GM12872 (cell line): Measurements from ENCODE around the gene OR2T11.

Experiments used
- TF ChIP-seq, protein P1 (sequence below): IDR thresholded peaks from 3 replicates; pipeline ENCODE4 v1.5.1; 2011; ENCODE audit warnings: low read depth, mild to moderate bottlenecking, low read length, moderate library complexity; ENCODE audit not compliant: insufficient read depth

OR2T11 gene

DNA sequence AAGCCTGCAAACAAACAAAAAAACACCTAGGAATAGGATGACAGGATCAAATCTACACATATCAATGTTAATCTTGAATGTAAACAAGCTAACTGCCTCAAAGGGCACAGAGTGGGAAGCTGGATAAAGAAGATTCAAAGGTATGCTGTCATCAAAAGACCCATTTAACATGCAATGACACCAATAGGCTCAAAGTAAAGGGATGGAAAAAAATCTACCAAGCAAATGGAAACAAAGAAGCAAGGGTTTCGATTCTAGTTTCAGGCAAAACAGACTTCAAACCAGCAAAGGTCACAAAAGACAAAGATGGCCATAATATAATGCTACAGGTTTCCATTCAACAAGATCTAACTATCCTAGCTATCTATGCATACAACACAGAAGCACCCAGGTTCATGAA is 21.1 kb downstream of the OR2T11 start:
- TF ChIP-seq, protein P1, sequence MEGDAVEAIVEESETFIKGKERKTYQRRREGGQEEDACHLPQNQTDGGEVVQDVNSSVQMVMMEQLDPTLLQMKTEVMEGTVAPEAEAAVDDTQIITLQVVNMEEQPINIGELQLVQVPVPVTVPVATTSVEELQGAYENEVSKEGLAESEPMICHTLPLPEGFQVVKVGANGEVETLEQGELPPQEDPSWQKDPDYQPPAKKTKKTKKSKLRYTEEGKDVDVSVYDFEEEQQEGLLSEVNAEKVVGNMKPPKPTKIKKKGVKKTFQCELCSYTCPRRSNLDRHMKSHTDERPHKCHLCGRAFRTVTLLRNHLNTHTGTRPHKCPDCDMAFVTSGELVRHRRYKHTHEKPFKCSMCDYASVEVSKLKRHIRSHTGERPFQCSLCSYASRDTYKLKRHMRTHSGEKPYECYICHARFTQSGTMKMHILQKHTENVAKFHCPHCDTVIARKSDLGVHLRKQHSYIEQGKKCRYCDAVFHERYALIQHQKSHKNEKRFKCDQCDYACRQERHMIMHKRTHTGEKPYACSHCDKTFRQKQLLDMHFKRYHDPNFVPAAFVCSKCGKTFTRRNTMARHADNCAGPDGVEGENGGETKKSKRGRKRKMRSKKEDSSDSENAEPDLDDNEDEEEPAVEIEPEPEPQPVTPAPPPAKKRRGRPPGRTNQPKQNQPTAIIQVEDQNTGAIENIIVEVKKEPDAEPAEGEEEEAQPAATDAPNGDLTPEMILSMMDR, result no peak

DNA sequence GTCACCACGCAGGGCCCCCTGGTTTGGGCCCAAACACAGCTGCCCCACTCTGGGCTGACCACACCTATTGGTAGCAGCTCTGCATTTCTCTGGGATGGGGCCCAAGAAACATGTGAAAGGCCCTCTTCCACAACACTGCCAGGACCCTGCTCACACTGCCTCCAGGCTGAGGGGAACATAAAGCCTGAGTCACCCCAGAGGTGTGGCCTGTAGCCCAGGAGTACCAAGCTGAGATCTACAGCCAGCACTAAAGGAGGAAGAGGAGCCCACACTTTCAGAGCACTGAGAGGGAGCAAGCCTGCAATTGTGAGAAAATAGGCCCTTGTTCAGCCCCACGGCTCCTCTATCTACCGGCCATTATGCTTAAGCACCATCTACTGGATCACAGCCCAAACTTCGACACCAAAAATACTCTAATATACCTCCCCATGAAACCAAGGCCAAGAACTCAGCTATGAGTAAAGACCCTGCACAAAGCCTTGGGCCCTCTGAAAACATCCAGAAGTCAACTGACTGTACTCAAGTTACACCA is 22.9 kb downstream of the OR2T11 start:
- TF ChIP-seq, protein P1, result no peak

DNA sequence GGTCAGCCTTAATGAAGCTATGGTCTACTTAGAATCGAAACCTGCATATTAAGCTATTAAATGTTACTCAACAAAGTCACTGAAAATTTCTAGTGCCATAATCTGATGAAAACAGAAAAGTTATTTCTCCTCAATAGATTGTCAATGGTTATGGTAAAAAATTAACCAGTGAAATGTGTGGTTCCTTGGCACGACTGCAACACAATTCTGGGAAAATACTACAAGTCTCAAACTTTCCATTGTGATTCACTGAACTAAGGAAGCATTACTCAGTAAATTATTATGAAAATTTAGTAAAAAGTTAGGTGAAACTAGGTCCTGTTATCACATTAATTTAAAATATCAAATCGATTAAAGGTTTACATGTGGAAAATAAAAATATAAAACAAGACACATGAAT is 24.6 kb downstream of the OR2T11 start:
- TF ChIP-seq, protein P1, result no peak

DNA sequence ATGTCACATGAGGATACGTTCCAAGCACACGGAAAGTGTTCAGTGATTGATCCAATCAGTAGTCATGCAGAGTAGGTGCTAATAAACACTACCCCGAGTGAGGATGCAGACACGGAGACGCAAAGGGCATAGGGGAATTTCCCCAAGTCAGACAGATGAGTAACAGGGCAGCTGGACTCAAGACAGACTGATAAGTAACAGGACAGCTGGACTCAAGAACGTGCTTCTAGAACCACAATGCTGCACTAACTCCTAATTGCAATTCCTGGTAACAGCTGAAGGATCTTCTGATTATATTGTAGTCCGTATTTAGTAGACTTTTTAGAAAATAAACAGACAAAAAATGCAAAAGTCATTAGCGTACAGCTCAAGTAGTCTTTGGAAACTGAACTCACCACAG is 35.5 kb downstream of the OR2T11 start:
- TF ChIP-seq, protein P1, result no peak

DNA sequence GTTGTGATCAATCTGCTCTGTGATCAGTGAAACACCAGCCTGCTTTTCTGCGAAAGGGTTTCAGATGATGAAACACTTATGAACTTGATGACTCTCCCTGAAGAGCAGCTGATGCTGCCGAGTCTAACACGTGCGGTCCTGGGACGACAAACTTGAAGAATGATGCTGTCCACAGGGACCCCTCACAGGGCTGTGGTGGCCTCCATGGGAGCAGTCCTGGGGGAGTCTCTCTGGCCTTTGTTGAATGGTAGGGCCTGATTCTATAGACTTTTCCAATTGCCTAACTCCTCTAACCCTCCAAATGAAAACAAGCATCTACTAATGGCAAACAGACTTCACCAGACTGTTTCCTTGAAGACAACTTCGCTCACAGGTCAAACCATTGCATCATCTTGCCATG is 37.3 kb downstream of the OR2T11 start, which contains the start of gene OR2T10:
Gene OR2T10, minus strand, starts transcription at position 112 of the 400 bp plus-strand sequence. CDS start 3,932 bp downstream, outside the sequence.
- TF ChIP-seq, protein P1, result no peak

DNA sequence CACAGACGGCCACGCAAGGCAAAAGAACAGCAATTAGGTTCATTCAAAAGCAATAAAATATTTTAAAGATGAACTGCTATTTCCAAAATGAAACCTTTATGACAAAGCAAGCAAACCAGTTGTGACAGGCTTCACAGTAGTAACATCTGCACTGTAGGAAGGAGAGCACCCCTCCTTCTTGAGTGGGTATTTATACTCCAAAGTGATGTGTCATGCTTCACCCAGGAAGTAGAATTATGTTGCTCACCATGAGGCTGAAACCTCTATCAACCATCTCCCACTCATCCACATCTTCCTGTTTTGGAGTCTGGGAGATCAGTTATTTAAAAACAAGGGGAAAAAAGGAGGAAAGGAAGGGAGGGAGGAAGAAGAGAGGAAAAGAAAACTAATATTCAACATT is 38.3 kb downstream of the OR2T11 start:
- TF ChIP-seq, protein P1, result no peak

DNA sequence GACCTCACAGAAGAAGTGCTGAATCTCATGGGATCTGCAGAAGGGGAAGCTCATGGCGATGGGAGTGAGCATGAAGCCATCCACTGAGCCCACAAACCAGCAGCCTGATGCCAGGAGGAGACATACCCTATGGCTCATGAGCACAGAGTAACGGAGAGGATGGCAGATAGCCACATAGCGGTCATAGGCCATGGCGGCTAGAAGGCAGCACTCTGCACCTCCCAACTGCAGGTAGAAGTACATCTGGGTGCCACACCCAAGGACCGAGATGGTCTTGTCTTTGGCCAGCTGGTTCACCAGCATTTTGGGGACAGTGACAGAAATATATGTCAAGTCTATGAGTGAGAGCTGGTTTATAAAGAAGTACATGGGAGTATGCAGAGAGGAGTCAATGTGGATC is 41.7 kb downstream of the OR2T11 start:
- TF ChIP-seq, protein P1, result no peak
